Measurements from ENCODE around the gene DGKD.

GRCh38 chr2:233481368-233482142, 127.3 kb downstream of the DGKD start:
- no peak for TF ChIP-seq EZH2phosphoT487 (conservative IDR thresholded peaks at IDR 0.05; ENCODE audit: low read length)
- TF ChIP-seq, protein P1, sequence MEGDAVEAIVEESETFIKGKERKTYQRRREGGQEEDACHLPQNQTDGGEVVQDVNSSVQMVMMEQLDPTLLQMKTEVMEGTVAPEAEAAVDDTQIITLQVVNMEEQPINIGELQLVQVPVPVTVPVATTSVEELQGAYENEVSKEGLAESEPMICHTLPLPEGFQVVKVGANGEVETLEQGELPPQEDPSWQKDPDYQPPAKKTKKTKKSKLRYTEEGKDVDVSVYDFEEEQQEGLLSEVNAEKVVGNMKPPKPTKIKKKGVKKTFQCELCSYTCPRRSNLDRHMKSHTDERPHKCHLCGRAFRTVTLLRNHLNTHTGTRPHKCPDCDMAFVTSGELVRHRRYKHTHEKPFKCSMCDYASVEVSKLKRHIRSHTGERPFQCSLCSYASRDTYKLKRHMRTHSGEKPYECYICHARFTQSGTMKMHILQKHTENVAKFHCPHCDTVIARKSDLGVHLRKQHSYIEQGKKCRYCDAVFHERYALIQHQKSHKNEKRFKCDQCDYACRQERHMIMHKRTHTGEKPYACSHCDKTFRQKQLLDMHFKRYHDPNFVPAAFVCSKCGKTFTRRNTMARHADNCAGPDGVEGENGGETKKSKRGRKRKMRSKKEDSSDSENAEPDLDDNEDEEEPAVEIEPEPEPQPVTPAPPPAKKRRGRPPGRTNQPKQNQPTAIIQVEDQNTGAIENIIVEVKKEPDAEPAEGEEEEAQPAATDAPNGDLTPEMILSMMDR (IDR thresholded peaks at IDR 0.05; ENCODE audit: insufficient read depth, low read length, poor library complexity, severe bottlenecking): no peak
